Duodenal mucosa (tissue), 2 donors: Measurements from ENCODE around the gene C3orf52.

Experiments used
- H3K27ac ChIP-seq: one replicate; pipeline ENCODE4 v1.7.0; 2013; ENCODE audit warnings: low read depth, low read length
- H3K27me3 ChIP-seq, 2 donors: one replicate each; pipeline ENCODE4 v1.7.0; 2013; ENCODE audit warnings: low read length in 2 of 2, control low read depth in 1 of 2; ENCODE audit not compliant: insufficient read depth in 2 of 2, control insufficient read depth in 1 of 2
- H3K36me3 ChIP-seq, 2 donors: one replicate each; pipeline ENCODE4 v1.7.0; 2013; ENCODE audit warnings: low read length in 2 of 2, control low read depth in 1 of 2; ENCODE audit not compliant: insufficient read depth in 2 of 2, control insufficient read depth in 1 of 2
- H3K4me1 ChIP-seq, 2 donors: one replicate each; pipeline ENCODE4 v1.7.0; 2013; ENCODE audit warnings: low read length in 2 of 2, control low read depth in 1 of 2; ENCODE audit not compliant: insufficient read depth in 2 of 2, control insufficient read depth in 1 of 2
- H3K4me3 ChIP-seq, 2 donors: one replicate each; pipeline ENCODE4 v1.7.0; 2013; ENCODE audit warnings: low read length in 2 of 2, low read depth in 1 of 2
- H3K9ac ChIP-seq, 2 donors: one replicate each; pipeline ENCODE4 v1.7.0; 2013; ENCODE audit warnings: low read length in 2 of 2, low read depth in 1 of 2
- H3K9me3 ChIP-seq, 2 donors: one replicate each; pipeline ENCODE4 v1.7.0; 2013; ENCODE audit warnings: low read length in 2 of 2, control low read depth in 1 of 2; ENCODE audit not compliant: control insufficient read depth in 1 of 2

The C3orf52 gene

GRCh38 chr3:112167758-112168157 lies 81.6 kb downstream of the C3orf52 start:
- Histone ChIP-seq H3K9me3 (no peaks in the 10 kb centered on the region), H3K27me3 (no peaks in the 10 kb centered on the region)

More at GRCh38 chr3:112167758-112168157, 81.6 kb downstream of the C3orf52 start:
- Histone ChIP-seq H3K4me1 (no peaks in the 10 kb centered on the region), H3K27ac (no peak overlapping the region), H3K4me3 (no peak overlapping the region), H3K9ac (no peak overlapping the region), H3K36me3 (no peaks in the 10 kb centered on the region)
